Common myeloid progenitor, CD34-positive (primary cell): ENCODE results near the gene ITGAD.

ENCODE experiments used
- CTCF ChIA-PET: fragments of 350-600 bp; sonication (Branson Sonifier 250); formaldehyde crosslinking; loops from one replicate; lab custom pipeline; 2021; ENCODE audit warnings: antibody characterized with exemption; lab: Charles Lee
- POLR2A ChIA-PET: fragments of 350-600 bp; sonication (Branson Sonifier 250); formaldehyde crosslinking; loops from one replicate; lab custom pipeline; 2021; ENCODE audit warnings: antibody characterized with exemption; lab: Charles Lee
- DNase-seq, 3 donors: peaks; one replicate each; pipeline versions ENCODE4 v3.0.0 to v3.0.0-alpha.2; 2013
- H3K27ac ChIP-seq, 2 experiments: 1 replicate in 1 of 2; 2 replicates in 1 of 2; pipeline ENCODE4 v1.7.0; 2013; ENCODE audit warnings: inconsistent platforms in 2 of 2, low read length in 2 of 2, mild to moderate bottlenecking in 2 of 2, low read depth in 1 of 2, moderate library complexity in 1 of 2; ENCODE audit not compliant: severe bottlenecking in 2 of 2, insufficient read depth in 1 of 2, poor library complexity in 1 of 2
- H3K27me3 ChIP-seq, 5 experiments: replicated peaks in 2 of 5; 1 replicate in 3 of 5; 2 replicates in 2 of 5; pipeline versions ENCODE4 v1.6.1 to v1.7.0; 2013; ENCODE audit warnings: low read length in 4 of 5, mild to moderate bottlenecking in 2 of 5, moderate library complexity in 2 of 5, inconsistent platforms in 1 of 5; ENCODE audit not compliant: insufficient read depth in 5 of 5, control insufficient read depth in 4 of 5
- H3K36me3 ChIP-seq, 4 experiments: 1 replicate in 2 of 4; 2 replicates in 2 of 4; pipeline versions ENCODE4 v1.6.1 to v1.7.0; 2013; ENCODE audit warnings: low read length in 3 of 4, control low read depth in 1 of 4, mild to moderate bottlenecking in 1 of 4; ENCODE audit not compliant: control insufficient read depth in 4 of 4, insufficient read depth in 4 of 4
- H3K4me1 ChIP-seq, 4 experiments: 1 replicate in 3 of 4; 2 replicates in 1 of 4; pipeline versions ENCODE4 v1.6.1 to v1.7.1; 2013; ENCODE audit warnings: low read length in 3 of 4, mild to moderate bottlenecking in 3 of 4, control low read depth in 1 of 4, inconsistent platforms in 1 of 4, moderate library complexity in 1 of 4; ENCODE audit not compliant: control insufficient read depth in 4 of 4, insufficient read depth in 4 of 4; ENCODE audit errors: control extremely low read depth in 1 of 4
- H3K4me3 ChIP-seq, 7 experiments: 1 replicate in 4 of 7; 2 replicates in 3 of 7; pipeline versions ENCODE4 v1.5.1 to v1.7.0; 2013; ENCODE audit warnings: mild to moderate bottlenecking in 7 of 7, low read length in 6 of 7, moderate library complexity in 6 of 7, inconsistent platforms in 2 of 7, low read depth in 2 of 7, control low read depth in 1 of 7; ENCODE audit not compliant: insufficient read depth in 4 of 7, control insufficient read depth in 1 of 7; ENCODE audit errors: extremely low read depth in 1 of 7
- H3K9me3 ChIP-seq, 5 experiments: 1 replicate in 4 of 5; 2 replicates in 1 of 5; pipeline versions ENCODE4 v1.6.1 to v1.7.1; 2013; ENCODE audit warnings: low read length in 4 of 5, mild to moderate bottlenecking in 2 of 5, inconsistent platforms in 1 of 5, low read depth in 1 of 5, moderate library complexity in 1 of 5; ENCODE audit not compliant: control insufficient read depth in 4 of 5, insufficient read depth in 2 of 5; ENCODE audit errors: control extremely low read depth in 1 of 5
- WGBS: methylation state at CpG from one replicate; pipeline ENCODE4 v1.1.5; 2013; ENCODE audit not compliant: insufficient coverage; 5-methylcytosine and 5-hydroxymethylcytosine counted together

The ITGAD gene

DNA sequence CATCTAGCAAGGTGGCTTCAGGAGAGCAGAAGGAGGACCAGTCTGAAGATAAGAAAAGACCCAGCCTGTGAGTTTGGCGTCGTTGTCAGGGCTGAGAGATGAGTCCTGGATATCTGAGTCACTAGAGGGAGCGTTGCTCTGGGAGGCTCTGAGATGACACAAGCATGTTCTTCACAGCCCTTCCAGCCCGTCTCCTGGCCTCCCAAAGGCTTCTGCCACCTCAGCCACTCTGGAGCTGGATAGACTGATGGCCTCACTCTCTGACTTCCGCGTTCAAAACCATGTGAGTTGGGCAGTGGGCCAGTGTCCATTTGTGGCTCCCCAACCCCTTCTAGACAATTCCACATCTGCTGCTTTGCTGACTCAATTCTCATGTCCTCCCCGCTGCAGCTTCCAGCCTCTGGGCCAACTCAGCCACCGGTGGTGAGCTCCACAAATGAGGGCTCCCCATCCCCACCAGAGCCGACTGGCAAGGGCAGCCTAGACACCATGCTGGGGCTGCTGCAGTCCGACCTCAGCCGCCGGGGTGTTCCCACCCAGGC lies 81.1 kb downstream of the ITGAD start:
- ChIA-PET POLR2A (no interaction called here), CTCF (interaction anchor here (0.7 to 2.7 kb wide), 4 partner anchors 14 to 397 kb away, joined by 3 to 28 read pairs (median 3); partner anchors contain the start of gene ARMC5)
- H3K9me3 ChIP-seq = no peaks in the 10 kb centered on the region
- peaks cover 3 to 47% (median 35%) of the 10 kb centered on the region in 4 experiments for H3K4me1 ChIP-seq
- H3K4me3 ChIP-seq = no peak overlapping the region
- no peaks in the 10 kb centered on the region for H3K27me3 ChIP-seq
- peaks cover 0 to 12% (median 0%) of the 10 kb centered on the region in 4 experiments for H3K36me3 ChIP-seq
- DNase-seq = no peak
- no peak overlapping the region for H3K27ac ChIP-seq
- WGBS = 97% methylated on average over 9 of the region's 12 CpGs

DNA sequence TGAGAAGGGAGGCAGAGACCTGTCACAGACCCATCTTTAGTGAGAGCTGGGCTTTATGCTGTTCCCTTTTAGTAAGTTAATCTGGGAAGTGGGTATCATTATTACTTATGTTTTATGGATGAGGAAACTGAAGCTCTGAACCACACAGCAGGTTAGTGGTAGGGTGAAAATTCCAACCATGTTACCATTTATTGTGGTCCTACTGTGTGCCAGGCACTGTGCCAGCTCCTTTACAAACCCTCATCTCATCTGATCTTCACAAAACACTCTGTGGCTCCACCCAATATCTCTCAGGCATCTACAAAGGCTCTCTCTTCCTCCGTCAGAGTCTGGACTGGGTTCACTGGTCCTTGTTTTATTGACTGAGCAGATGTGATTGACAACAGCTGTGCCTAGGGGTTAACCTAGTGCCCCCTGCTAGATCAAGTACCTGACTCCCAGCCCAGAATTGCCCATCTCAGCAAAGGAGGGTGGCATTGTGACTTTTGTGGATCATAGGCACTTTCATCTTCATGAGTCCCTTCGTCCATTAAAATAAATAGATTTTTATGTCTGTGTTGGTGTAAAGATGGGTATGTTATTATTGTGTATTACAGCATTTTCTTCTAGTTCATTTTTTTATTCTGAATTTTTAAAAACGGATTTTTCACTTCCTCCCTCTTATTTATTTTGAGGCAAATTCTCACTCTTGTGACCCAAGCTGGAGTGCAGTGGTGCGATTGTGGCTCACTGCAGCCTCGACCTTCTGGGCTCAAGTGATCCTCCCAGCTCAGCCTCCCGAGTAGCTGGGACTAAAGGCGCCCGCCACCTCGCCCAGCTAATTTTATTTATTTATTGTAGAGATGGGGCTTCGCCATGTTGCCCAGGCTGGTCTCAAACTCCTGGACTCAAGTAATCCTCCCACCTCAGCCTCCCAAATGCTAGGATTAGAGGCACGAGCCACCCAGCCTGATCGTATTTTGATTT lies 81.9 kb downstream of the ITGAD start:
- ChIA-PET CTCF (interaction anchor here (0.7 to 2.7 kb wide), 5 partner anchors 14 to 396 kb away, joined by 3 to 28 read pairs (median 3); partner anchors contain the start of gene ARMC5), POLR2A (no interaction called here)
- Histone ChIP-seq H3K36me3 (peaks cover 0 to 12% (median 0%) of the 10 kb centered on the region in 4 experiments), H3K9me3 (no peaks in the 10 kb centered on the region), H3K4me3 (no peak overlapping the region), H3K27me3 (no peaks in the 10 kb centered on the region), H3K27ac (no peak overlapping the region), H3K4me1 (peaks cover 3 to 47% (median 35%) of the 10 kb centered on the region in 4 experiments)
- 97% methylated on average over 4 of the region's 12 CpGs for WGBS
- no peak for DNase-seq

DNA sequence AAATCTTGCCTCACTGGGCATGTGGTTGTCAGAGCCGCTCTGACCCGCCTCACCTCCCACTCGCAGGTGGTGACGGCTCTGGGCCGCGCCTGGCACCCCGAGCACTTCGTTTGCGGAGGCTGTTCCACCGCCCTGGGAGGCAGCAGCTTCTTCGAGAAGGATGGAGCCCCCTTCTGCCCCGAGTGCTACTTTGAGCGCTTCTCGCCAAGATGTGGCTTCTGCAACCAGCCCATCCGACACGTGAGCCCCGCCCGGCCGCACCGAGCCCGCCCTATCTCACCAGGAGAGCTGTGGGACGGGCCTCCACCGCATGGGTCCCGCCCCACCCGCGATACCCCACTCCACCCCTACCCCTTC lies 82.8 kb downstream of the ITGAD start:
- no peaks in the 10 kb centered on the region for H3K27me3 ChIP-seq
- CTCF ChIA-PET = interaction anchor here (1.3 to 2.7 kb wide), 3 partner anchors 12 to 20 kb away, joined by 3 to 28 read pairs (median 4); partner anchors contain the start of gene ARMC5
- POLR2A ChIA-PET = interaction anchor here (2.0 kb wide), 1 partner anchor 17 kb away, joined by 4 read pairs; the partner anchor contains the start of gene ARMC5
- no peak overlapping the region for H3K27ac ChIP-seq
- H3K4me3 ChIP-seq = peak overlapping the region in 2 of 7 experiments; percentile 65 to 79
- H3K9me3 ChIP-seq = no peaks in the 10 kb centered on the region
- H3K4me1 ChIP-seq = peaks cover 3 to 51% (median 41%) of the 10 kb centered on the region in 4 experiments
- peaks cover 0 to 12% (median 0%) of the 10 kb centered on the region in 4 experiments for H3K36me3 ChIP-seq
- WGBS = 91% methylated on average over 26 of the region's 26 CpGs
- DNase-seq = no peak
